ENCODE results near the gene DCTN2. TPM values are rescaled to one million over a fixed set of nuclear protein-coding genes. Genes with fewer than 3 reads are reported as not detected.
A peak's percentile ranks its signal among the peaks of the same experiment; 100 is the strongest.

The DCTN2 gene
- total and polyA plus RNA-seq, 9 donors = 108 to 174 (median 151) TPM

DNA sequence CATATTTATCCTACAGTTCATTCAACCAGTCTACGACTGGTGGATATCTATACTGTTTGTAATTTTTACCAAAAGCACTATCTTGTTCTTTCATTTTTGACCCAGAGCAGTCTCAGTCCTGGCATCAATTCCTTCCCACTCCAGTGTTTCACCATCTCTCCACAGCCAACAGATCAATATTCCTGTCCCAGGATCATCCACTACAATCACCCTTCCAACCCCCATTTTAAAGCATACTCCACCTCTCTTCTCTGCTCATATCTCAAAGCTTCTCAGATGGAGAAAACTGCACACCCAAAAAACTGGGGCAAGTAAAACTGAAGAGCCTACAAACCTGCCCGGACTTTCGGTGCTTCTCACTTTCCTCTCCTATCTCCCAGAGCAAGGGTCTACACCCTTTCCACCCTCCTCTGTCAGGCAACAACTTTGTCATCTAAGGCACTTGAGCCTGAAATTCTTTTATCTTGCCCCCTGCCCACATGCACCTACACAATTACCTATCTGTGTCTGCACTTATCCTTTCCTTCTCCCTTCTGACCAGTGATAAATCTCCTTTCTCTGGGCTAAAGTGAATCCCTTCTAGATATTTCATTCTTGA, 39.9 kb upstream of the DCTN2 start:
- WGBS (ENCODE audit: insufficient coverage) = 90% methylated on average over 2 of the region's 3 CpGs
- peaks cover 41% of the 10 kb centered on the region for H3K27me3 ChIP-seq (ENCODE audit: control insufficient read depth, insufficient read depth, low read length)
- no peaks in the 10 kb centered on the region for H3K36me3 ChIP-seq (ENCODE audit: control insufficient read depth, insufficient read depth, low read length)
- no peaks in the 10 kb centered on the region for H3K9me3 ChIP-seq (replicated peaks; ENCODE audit: control insufficient read depth, low read depth, low read length)
- H3K27ac ChIP-seq (ENCODE audit: low read length) = no peak overlapping the region
- DNase-seq = no peak
- H3K4me1 ChIP-seq (ENCODE audit: control insufficient read depth, insufficient read depth, low read length) = peaks cover 17% of the 10 kb centered on the region
- H3K4me3 ChIP-seq (ENCODE audit: low read length) = no peak overlapping the region

DNA sequence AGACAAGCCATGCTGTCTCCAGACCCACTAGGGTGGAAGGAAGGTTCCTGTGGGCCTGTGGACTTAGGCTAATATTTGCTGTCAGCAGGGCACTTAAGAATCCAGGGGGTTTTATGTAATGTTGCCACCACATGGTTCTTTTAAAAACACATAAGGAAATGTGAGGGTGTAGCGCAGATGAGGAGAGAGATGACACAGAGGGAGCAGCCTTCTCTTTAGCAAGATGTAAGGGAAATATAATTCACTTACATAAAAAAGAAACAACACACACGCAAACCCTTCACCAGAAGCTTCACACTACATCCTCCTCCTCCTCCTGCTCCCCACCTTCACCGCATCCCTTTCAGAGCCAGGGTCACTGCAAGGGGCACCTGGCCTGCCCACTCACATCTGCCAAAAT, 39.1 kb upstream of the DCTN2 start:
- DNase-seq = no peak
- WGBS (ENCODE audit: insufficient coverage) = 60% methylated on average over 1 of the region's 3 CpGs
- Histone ChIP-seq H3K9me3 (replicated peaks; ENCODE audit: control insufficient read depth, low read depth, low read length) (no peaks in the 10 kb centered on the region), H3K27me3 (ENCODE audit: control insufficient read depth, insufficient read depth, low read length) (peaks cover 44% of the 10 kb centered on the region), H3K27ac (ENCODE audit: low read length) (no peak overlapping the region), H3K4me3 (ENCODE audit: low read length) (no peak overlapping the region), H3K4me1 (ENCODE audit: control insufficient read depth, insufficient read depth, low read length) (peaks cover 11% of the 10 kb centered on the region), H3K36me3 (ENCODE audit: control insufficient read depth, insufficient read depth, low read length) (no peaks in the 10 kb centered on the region)

GRCh38 chr12:57585156-57585555, 38.2 kb upstream of the DCTN2 start:
- no peak overlapping the region for H3K27ac ChIP-seq (ENCODE audit: low read length)
- peaks cover 4% of the 10 kb centered on the region for H3K4me1 ChIP-seq (ENCODE audit: control insufficient read depth, insufficient read depth, low read length)
- no peak overlapping the region for H3K4me3 ChIP-seq (ENCODE audit: low read length)
- WGBS (ENCODE audit: insufficient coverage) = no CpG with 5 or more reads among the region's 2 CpGs
- H3K36me3 ChIP-seq (ENCODE audit: control insufficient read depth, insufficient read depth, low read length) = no peaks in the 10 kb centered on the region
- H3K9me3 ChIP-seq (replicated peaks; ENCODE audit: control insufficient read depth, low read depth, low read length) = no peaks in the 10 kb centered on the region
- DNase-seq = no peak
- H3K27me3 ChIP-seq (ENCODE audit: control insufficient read depth, insufficient read depth, low read length) = peaks cover 46% of the 10 kb centered on the region

GRCh38 chr12:57584690-57585089, 37.7 kb upstream of the DCTN2 start:
- H3K27me3 ChIP-seq (ENCODE audit: control insufficient read depth, insufficient read depth, low read length) = peaks cover 47% of the 10 kb centered on the region
- no peaks in the 10 kb centered on the region for H3K36me3 ChIP-seq (ENCODE audit: control insufficient read depth, insufficient read depth, low read length)
- no peak for DNase-seq
- H3K9me3 ChIP-seq (replicated peaks; ENCODE audit: control insufficient read depth, low read depth, low read length) = no peaks in the 10 kb centered on the region
- H3K4me1 ChIP-seq (ENCODE audit: control insufficient read depth, insufficient read depth, low read length) = peaks cover 4% of the 10 kb centered on the region
- H3K27ac ChIP-seq (ENCODE audit: low read length) = no peak overlapping the region
- no peak overlapping the region for H3K4me3 ChIP-seq (ENCODE audit: low read length)

- Histone ChIP-seq H3K4me3 (ENCODE audit: low read length) (no peak overlapping the region), H3K4me1 (ENCODE audit: control insufficient read depth, insufficient read depth, low read length) (peaks cover 4% of the 10 kb centered on the region), H3K27ac (ENCODE audit: low read length) (no peak overlapping the region), H3K36me3 (ENCODE audit: control insufficient read depth, insufficient read depth, low read length) (no peaks in the 10 kb centered on the region), H3K9me3 (replicated peaks; ENCODE audit: control insufficient read depth, low read depth, low read length) (no peaks in the 10 kb centered on the region), H3K27me3 (ENCODE audit: control insufficient read depth, insufficient read depth, low read length) (peaks cover 48% of the 10 kb centered on the region)
- 80% methylated on average over 1 of the region's 2 CpGs for WGBS (ENCODE audit: insufficient coverage)
- DNase-seq = no peak
Observed at GRCh38 chr12:57584050-57584449, 37.1 kb upstream of the DCTN2 start.

- 56% methylated on average over 11 of the region's 13 CpGs for WGBS (ENCODE audit: insufficient coverage)
- DNase-seq = peak; percentile 87
Observed at GRCh38 chr12:57583008-57583831, 36.2 kb upstream of the DCTN2 start.

GRCh38 chr12:57582440-57582839, 35.4 kb upstream of the DCTN2 start:
- no peaks in the 10 kb centered on the region for H3K9me3 ChIP-seq (replicated peaks; ENCODE audit: control insufficient read depth, low read depth, low read length)
- no peak overlapping the region for H3K27ac ChIP-seq (ENCODE audit: low read length)
- H3K4me3 ChIP-seq (ENCODE audit: low read length) = no peak overlapping the region
- peaks cover 43% of the 10 kb centered on the region for H3K27me3 ChIP-seq (ENCODE audit: control insufficient read depth, insufficient read depth, low read length)
- peaks cover 4% of the 10 kb centered on the region for H3K4me1 ChIP-seq (ENCODE audit: control insufficient read depth, insufficient read depth, low read length)
- no peak for DNase-seq
- WGBS (ENCODE audit: insufficient coverage) = no CpG with 5 or more reads among the region's 1 CpG
- H3K36me3 ChIP-seq (ENCODE audit: control insufficient read depth, insufficient read depth, low read length) = no peaks in the 10 kb centered on the region

More at GRCh38 chr12:57583008-57583831, 36.2 kb upstream of the DCTN2 start:
- no peaks in the 10 kb centered on the region for H3K9me3 ChIP-seq (replicated peaks; ENCODE audit: control insufficient read depth, low read depth, low read length)
- no peak overlapping the region for H3K27ac ChIP-seq (ENCODE audit: low read length)
- H3K4me1 ChIP-seq (ENCODE audit: control insufficient read depth, insufficient read depth, low read length) = peaks cover 4% of the 10 kb centered on the region
- no peaks in the 10 kb centered on the region for H3K36me3 ChIP-seq (ENCODE audit: control insufficient read depth, insufficient read depth, low read length)
- no peak overlapping the region for H3K4me3 ChIP-seq (ENCODE audit: low read length)
- H3K27me3 ChIP-seq (ENCODE audit: control insufficient read depth, insufficient read depth, low read length) = peaks cover 46% of the 10 kb centered on the region

DNA sequence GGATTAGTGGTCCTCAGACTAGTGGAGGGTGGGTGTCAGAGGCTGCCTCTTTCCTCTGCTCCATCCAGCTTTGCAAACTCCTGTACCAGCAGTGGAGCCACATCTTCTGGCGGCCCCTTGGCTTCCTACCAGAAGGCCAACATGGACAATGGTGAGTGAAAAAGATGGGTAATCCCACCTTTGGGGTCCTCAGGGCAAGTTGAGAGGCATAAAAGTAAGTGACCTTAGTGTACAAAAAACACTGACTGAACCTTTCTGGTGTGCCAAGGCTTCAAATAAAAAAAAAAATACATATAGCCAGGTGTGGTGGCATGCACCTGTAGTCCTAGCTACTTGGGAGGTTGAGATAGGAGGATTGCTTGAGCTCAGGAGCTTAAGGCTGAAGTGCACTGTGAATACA, 34.8 kb upstream of the DCTN2 start:
- WGBS (ENCODE audit: insufficient coverage) = 83% methylated on average over 1 of the region's 1 CpG
- H3K36me3 ChIP-seq (ENCODE audit: control insufficient read depth, insufficient read depth, low read length) = no peaks in the 10 kb centered on the region
- H3K27ac ChIP-seq (ENCODE audit: low read length) = no peak overlapping the region
- H3K4me1 ChIP-seq (ENCODE audit: control insufficient read depth, insufficient read depth, low read length) = peaks cover 4% of the 10 kb centered on the region
- peaks cover 39% of the 10 kb centered on the region for H3K27me3 ChIP-seq (ENCODE audit: control insufficient read depth, insufficient read depth, low read length)
- DNase-seq = no peak
- H3K4me3 ChIP-seq (ENCODE audit: low read length) = no peak overlapping the region
- no peaks in the 10 kb centered on the region for H3K9me3 ChIP-seq (replicated peaks; ENCODE audit: control insufficient read depth, low read depth, low read length)

DNA sequence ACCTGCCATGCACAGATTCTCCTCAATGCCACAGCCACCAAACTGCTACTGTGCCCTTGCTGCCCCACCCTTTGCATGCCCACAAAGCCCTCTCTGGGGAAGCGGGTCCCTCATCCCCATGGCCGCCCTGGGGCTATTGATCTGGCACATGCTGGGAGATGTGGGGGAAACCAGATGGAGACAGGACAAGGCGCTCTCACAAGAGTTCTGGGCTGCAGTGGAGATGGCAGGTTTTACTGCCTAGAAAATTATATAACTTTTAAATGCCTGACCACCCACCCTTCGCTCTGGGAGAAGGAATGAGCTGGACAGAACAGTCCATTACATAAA, 33.4 kb upstream of the DCTN2 start:
- Histone ChIP-seq H3K4me1 (ENCODE audit: control insufficient read depth, insufficient read depth, low read length) (peaks cover 4% of the 10 kb centered on the region), H3K4me3 (ENCODE audit: low read length) (no peak overlapping the region), H3K36me3 (ENCODE audit: control insufficient read depth, insufficient read depth, low read length) (no peaks in the 10 kb centered on the region), H3K9me3 (replicated peaks; ENCODE audit: control insufficient read depth, low read depth, low read length) (no peaks in the 10 kb centered on the region), H3K27me3 (ENCODE audit: control insufficient read depth, insufficient read depth, low read length) (peaks cover 36% of the 10 kb centered on the region), H3K27ac (ENCODE audit: low read length) (no peak overlapping the region)
- DNase-seq = no peak
- no CpG with 5 or more reads among the region's 4 CpGs for WGBS (ENCODE audit: insufficient coverage)

DNA sequence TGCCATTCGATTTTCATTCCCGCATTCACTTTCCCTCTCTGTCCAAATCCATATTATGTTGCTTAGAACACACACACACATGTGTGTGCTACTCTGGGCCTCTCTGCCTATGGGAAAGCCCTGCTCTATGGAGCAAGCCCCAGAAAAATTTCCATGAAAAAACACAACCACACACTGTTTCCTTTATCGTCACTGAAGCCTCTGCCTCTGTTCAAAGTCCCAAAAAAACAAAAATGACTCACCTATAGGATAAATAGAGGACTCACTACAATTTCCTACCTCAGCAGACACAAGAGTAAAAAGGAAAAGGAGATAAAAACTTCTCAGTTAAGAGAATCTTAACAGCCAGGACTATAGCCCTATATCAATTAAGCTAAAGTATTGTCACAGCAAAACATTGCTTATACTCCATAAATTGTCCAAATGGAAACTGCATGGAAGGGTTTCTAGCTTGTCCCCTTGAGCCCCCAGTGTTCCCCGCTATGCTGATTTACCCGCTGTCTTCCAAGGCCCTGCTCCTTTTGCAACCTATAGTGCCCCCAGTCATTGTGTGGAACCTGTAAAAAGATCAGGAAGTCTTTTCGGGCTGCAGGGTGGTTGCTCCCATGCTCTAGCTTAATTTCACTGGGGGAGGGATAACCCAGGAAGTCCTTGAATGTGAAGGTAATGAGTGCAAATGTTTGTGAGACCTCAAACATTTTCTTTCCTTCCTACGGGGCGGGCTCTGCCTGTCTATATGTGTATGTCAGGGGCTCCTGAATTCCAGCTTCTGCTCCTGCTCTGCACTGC, 32.9 kb upstream of the DCTN2 start:
- H3K4me1 ChIP-seq (ENCODE audit: control insufficient read depth, insufficient read depth, low read length) = peaks cover 4% of the 10 kb centered on the region
- no peaks in the 10 kb centered on the region for H3K9me3 ChIP-seq (replicated peaks; ENCODE audit: control insufficient read depth, low read depth, low read length)
- H3K27ac ChIP-seq (ENCODE audit: low read length) = no peak overlapping the region
- peaks cover 30% of the 10 kb centered on the region for H3K27me3 ChIP-seq (ENCODE audit: control insufficient read depth, insufficient read depth, low read length)
- 84% methylated on average over 2 of the region's 8 CpGs for WGBS (ENCODE audit: insufficient coverage)
- H3K4me3 ChIP-seq (ENCODE audit: low read length) = no peak overlapping the region
- no peak for DNase-seq
- no peaks in the 10 kb centered on the region for H3K36me3 ChIP-seq (ENCODE audit: control insufficient read depth, insufficient read depth, low read length)

Measured in muscle of leg (tissue), 11 donors.